Transverse colon (tissue), 4 donors: ENCODE measurements around the gene AGFG1.

Source experiments
- EP300 ChIP-seq: sonication (generic); formaldehyde crosslinking; IDR thresholded peaks from one replicate; pipeline ENCODE4 v1.6.1; 2017; ENCODE audit warnings: antibody characterized with exemption, low read depth
- POLR2A ChIP-seq: fragments of 450-650 bp; IDR thresholded peaks from one replicate; pipeline ENCODE4 v1.6.1; 2016; ENCODE audit warnings: antibody characterized with exemption, mild to moderate bottlenecking, moderate library complexity
- POLR2AphosphoS5 ChIP-seq, 3 donors: sonication (generic); formaldehyde crosslinking; IDR thresholded peaks; one replicate each; pipeline ENCODE4 v1.6.1; 2016; ENCODE audit warnings: antibody characterized with exemption in 3 of 3
- TF ChIP-seq, protein P1 (sequence below), 5 experiments: fragments of 200-600 bp in 3 of 5; fragments of 450-650 bp in 2 of 5; sonication (generic) in 3 of 5; IDR thresholded peaks; 1 replicate in 2 of 5; 2 replicates in 3 of 5; pipeline ENCODE4 v1.5.1; 2016 to 2017; ENCODE audit warnings: antibody characterized with exemption in 5 of 5, inconsistent platforms in 3 of 5, mild to moderate bottlenecking in 2 of 5, moderate library complexity in 1 of 5

DNA sequence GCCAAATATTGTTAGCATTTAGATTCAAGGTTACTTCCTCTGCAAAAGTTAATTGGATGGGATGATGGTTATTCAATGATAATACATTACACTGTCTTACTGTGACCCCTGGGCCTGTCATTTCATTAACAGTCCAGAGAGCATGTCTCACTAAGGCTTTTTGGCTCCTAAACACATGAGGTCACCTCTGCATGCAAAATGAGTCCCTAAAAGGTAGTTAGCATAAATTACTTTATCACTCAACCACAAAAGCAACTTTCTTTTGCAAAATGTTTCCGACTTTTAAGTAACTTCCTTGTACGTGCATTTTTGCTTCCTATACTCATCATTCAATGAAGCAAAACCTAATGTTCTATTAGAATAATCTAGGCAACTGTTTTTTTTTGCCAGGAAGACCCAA is 16.8 kb upstream of the AGFG1 start:
- TF ChIP-seq, protein P1, sequence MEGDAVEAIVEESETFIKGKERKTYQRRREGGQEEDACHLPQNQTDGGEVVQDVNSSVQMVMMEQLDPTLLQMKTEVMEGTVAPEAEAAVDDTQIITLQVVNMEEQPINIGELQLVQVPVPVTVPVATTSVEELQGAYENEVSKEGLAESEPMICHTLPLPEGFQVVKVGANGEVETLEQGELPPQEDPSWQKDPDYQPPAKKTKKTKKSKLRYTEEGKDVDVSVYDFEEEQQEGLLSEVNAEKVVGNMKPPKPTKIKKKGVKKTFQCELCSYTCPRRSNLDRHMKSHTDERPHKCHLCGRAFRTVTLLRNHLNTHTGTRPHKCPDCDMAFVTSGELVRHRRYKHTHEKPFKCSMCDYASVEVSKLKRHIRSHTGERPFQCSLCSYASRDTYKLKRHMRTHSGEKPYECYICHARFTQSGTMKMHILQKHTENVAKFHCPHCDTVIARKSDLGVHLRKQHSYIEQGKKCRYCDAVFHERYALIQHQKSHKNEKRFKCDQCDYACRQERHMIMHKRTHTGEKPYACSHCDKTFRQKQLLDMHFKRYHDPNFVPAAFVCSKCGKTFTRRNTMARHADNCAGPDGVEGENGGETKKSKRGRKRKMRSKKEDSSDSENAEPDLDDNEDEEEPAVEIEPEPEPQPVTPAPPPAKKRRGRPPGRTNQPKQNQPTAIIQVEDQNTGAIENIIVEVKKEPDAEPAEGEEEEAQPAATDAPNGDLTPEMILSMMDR (IDR thresholded peaks at IDR 0.05) = no peak
- TF ChIP-seq POLR2AphosphoS5 (IDR thresholded peaks at IDR 0.05) = no peak
- TF ChIP-seq EP300 = no peak
- TF ChIP-seq POLR2A = no peak
